Breast epithelium (tissue), 3 donors: ENCODE measurements around the gene GSTCD.

ENCODE experiments used
- CTCF ChIP-seq, 3 donors: fragments of 450-650 bp; IDR thresholded peaks; one replicate each; pipeline ENCODE4 v1.5.1; 2016 to 2017; ENCODE audit warnings: antibody characterized with exemption in 3 of 3, mild to moderate bottlenecking in 3 of 3, moderate library complexity in 3 of 3
- POLR2A ChIP-seq: fragments of 450-650 bp; IDR thresholded peaks from one replicate; pipeline ENCODE4 v1.6.1; 2016; ENCODE audit warnings: antibody characterized with exemption, mild to moderate bottlenecking, moderate library complexity
- POLR2AphosphoS5 ChIP-seq, 3 donors: sonication (generic); formaldehyde crosslinking; IDR thresholded peaks; one replicate each; pipeline ENCODE4 v1.6.1; 2017; ENCODE audit warnings: antibody characterized with exemption in 3 of 3

- no peak for TF ChIP-seq CTCF (IDR thresholded peaks at IDR 0.05)
- no peak for TF ChIP-seq POLR2AphosphoS5 (IDR thresholded peaks at IDR 0.05)
- no peak for TF ChIP-seq POLR2A
These were observed 107.1 kb downstream of the GSTCD start for GRCh38 chr4:105815701-105816100.
